22Rv1 (cell line): ENCODE data around the gene TRIM59.

Source experiments
- ZFX ChIP-seq: fragments of 450-650 bp; IDR thresholded peaks from 2 replicates; pipeline ENCODE4 v1.6.1; 2017; ENCODE audit warnings: antibody characterized with exemption, borderline replicate concordance
- TF ChIP-seq, protein P1 (sequence below): fragments of 450-650 bp; IDR thresholded peaks from 2 replicates; pipeline ENCODE4 v1.5.1; 2017; ENCODE audit warnings: mild to moderate bottlenecking

DNA sequence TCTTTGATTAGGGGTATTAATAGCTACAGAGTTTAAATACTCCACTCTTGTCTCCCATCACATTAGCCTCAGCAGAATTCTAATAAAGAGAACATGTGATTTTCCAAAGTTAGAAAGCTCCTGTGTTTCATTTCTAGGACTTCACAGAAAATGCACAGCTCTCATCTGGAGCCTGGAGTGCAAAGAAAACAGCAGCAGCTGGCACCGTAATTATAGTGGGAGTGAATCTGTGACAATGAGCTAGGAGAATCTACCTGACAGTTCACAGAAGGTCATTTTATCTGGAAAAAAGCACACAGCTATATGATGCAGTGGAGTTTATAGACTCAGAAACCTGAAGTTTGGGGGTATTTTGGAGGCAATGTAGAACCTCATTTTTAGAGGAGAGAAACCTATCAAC lies 5.4 kb upstream of the TRIM59 start:
- TF ChIP-seq, protein P1, sequence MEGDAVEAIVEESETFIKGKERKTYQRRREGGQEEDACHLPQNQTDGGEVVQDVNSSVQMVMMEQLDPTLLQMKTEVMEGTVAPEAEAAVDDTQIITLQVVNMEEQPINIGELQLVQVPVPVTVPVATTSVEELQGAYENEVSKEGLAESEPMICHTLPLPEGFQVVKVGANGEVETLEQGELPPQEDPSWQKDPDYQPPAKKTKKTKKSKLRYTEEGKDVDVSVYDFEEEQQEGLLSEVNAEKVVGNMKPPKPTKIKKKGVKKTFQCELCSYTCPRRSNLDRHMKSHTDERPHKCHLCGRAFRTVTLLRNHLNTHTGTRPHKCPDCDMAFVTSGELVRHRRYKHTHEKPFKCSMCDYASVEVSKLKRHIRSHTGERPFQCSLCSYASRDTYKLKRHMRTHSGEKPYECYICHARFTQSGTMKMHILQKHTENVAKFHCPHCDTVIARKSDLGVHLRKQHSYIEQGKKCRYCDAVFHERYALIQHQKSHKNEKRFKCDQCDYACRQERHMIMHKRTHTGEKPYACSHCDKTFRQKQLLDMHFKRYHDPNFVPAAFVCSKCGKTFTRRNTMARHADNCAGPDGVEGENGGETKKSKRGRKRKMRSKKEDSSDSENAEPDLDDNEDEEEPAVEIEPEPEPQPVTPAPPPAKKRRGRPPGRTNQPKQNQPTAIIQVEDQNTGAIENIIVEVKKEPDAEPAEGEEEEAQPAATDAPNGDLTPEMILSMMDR = no peak
- TF ChIP-seq ZFX = no peak
